GM23248 (cell line): ENCODE measurements around the gene HMGB1. TPM values are rescaled to one million over a fixed set of nuclear protein-coding genes. Genes with fewer than 3 reads are reported as not detected.
"Not testable (repeated sequence)": the region's sequence is repeated elsewhere in the genome, so short reads cannot be mapped to it uniquely, and the experiment has no call there.

Source experiments
- DNase-seq: peaks from one replicate; pipeline ENCODE4 v3.0.0-alpha.2; 2015
- H2AFZ ChIP-seq: fragments of 200-600 bp; sonication (generic); 2 replicates; pipeline ENCODE4 v1.6.1; 2016; ENCODE audit warnings: antibody characterized with exemption
- H3F3A ChIP-seq: fragments of 200-600 bp; sonication (generic); 2 replicates; pipeline ENCODE4 v1.6.1; 2016; ENCODE audit warnings: mild to moderate bottlenecking, antibody characterized with exemption, mixed run types; ENCODE audit not compliant: insufficient read depth
- H3K27ac ChIP-seq: fragments of 200-600 bp; sonication (generic); 2 replicates; pipeline ENCODE4 v1.5.1; 2016; ENCODE audit warnings: mild to moderate bottlenecking
- H3K27me3 ChIP-seq: fragments of 200-600 bp; sonication (generic); replicated peaks from 2 replicates; pipeline ENCODE4 v1.6.1; 2016; ENCODE audit warnings: mild to moderate bottlenecking; ENCODE audit not compliant: insufficient read depth
- H3K36me3 ChIP-seq: fragments of 200-600 bp; sonication (generic); 2 replicates; pipeline ENCODE4 v1.6.1; 2016; ENCODE audit warnings: low read depth, mild to moderate bottlenecking
- H3K4me1 ChIP-seq: fragments of 200-600 bp; sonication (generic); 2 replicates; pipeline ENCODE4 v1.6.1; 2016; ENCODE audit warnings: mild to moderate bottlenecking; ENCODE audit not compliant: insufficient read depth
- H3K4me2 ChIP-seq: fragments of 200-600 bp; sonication (generic); one replicate; pipeline ENCODE4 v1.6.1; 2016; ENCODE audit warnings: mild to moderate bottlenecking; ENCODE audit not compliant: unreplicated experiment
- H3K4me3 ChIP-seq: fragments of 200-600 bp; sonication (generic); 2 replicates; pipeline ENCODE4 v1.5.1; 2016; ENCODE audit warnings: mild to moderate bottlenecking
- H3K79me2 ChIP-seq: fragments of 200-600 bp; sonication (generic); 2 replicates; pipeline ENCODE4 v1.6.1; 2016; ENCODE audit warnings: mild to moderate bottlenecking; ENCODE audit not compliant: insufficient read depth
- H3K9ac ChIP-seq: fragments of 200-600 bp; sonication (generic); 2 replicates; pipeline ENCODE4 v1.6.1; 2016; ENCODE audit warnings: mild to moderate bottlenecking
- H3K9me2 ChIP-seq: fragments of 200-600 bp; sonication (generic); 2 replicates; pipeline ENCODE4 v1.6.1; 2016; ENCODE audit warnings: mixed run types, mild to moderate bottlenecking, moderate library complexity; ENCODE audit not compliant: insufficient read depth
- H3K9me3 ChIP-seq: fragments of 200-600 bp; sonication (generic); one replicate; pipeline ENCODE4 v1.6.1; 2017; ENCODE audit warnings: low read depth
- H4K20me1 ChIP-seq: fragments of 200-600 bp; sonication (generic); 2 replicates; pipeline ENCODE4 v1.6.0; 2016; ENCODE audit not compliant: insufficient read depth
- EZH2 ChIP-seq: fragments of 200-600 bp; sonication (generic); IDR thresholded peaks from 2 replicates; pipeline ENCODE4 v1.6.1; 2018; ENCODE audit warnings: antibody characterized with exemption, mild to moderate bottlenecking; ENCODE audit not compliant: insufficient read depth, poor library complexity, severe bottlenecking
- EZH2phosphoT487 ChIP-seq: fragments of 200-600 bp; sonication (generic); IDR thresholded peaks from 2 replicates; pipeline ENCODE4 v1.6.1; 2018; ENCODE audit warnings: antibody characterized with exemption, moderate library complexity, mild to moderate bottlenecking, low read depth; ENCODE audit not compliant: insufficient read depth
- WGBS, 2 experiments: methylation state at CpG; one replicate each; pipeline ENCODE4 v1.1.6; 2015 to 2017; ENCODE audit warnings: low lambda C conversion rate in 2 of 2, low coverage in 1 of 2; ENCODE audit errors: missing lambda C conversion rate in 2 of 2; 5-methylcytosine and 5-hydroxymethylcytosine counted together
- in situ Hi-C: fragments of 300-500 bp; cut with MboI; formaldehyde crosslinking; loops from 2 replicates; pipeline ENCODE4 v1.15.0; 2020
- polyA plus RNA-seq: library from polyadenylated mRNA; unstranded; fragments of >200 nt; fragmentation: Nextera tagmentation; extraction: Ambion mirVana; gene quantifications from 2 replicates; pipeline ENCODE4 v1.2.1, GENCODE V29; 2016
- total RNA-seq: library from RNA; depleted of rRNA; stranded (reverse); fragments of >200 nt; shearing (Covaris generic); gene quantifications from 2 replicates; pipeline ENCODE4 v1.2.3, GENCODE V29; 2014

HMGB1 gene
- total and polyA plus RNA-seq, 2 experiments from 2014 or later, result 233 to 430 TPM

DNA sequence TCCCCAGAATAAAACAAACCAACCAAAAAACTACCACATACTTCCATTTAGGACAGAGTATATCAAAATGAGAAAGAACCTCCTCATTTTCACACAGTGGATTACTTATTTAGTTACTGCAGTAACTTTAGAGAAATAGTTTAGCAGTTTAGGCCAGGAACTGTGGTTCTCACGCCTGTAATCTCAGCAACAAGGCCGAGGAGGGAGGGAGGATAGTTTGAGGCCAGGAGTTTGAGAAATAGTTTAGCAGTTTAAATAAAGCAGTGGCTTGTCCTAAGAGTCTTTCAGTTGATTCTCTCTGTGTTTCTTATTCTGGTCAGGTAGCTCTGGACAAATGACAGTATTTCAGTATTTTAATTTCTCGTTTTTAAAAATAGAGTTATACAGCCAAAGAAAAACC is 9.4 kb downstream of the HMGB1 start:
- H3K4me2 ChIP-seq, result no peak overlapping the region
- H3K9ac ChIP-seq, result no peak overlapping the region
- no peak overlapping the region for H3K27ac ChIP-seq
- H3K4me1 ChIP-seq, result peaks cover under 1% of the 10 kb centered on the region
- no peaks in the 10 kb centered on the region for H4K20me1 ChIP-seq
- H3F3A ChIP-seq, result peaks cover 33% of the 10 kb centered on the region
- H3K9me2 ChIP-seq, result no peaks in the 10 kb centered on the region
- H3K4me3 ChIP-seq, result no peak overlapping the region
- no peaks in the 10 kb centered on the region for H3K27me3 ChIP-seq
- 21% methylated on average over 3 of the region's 3 CpGs for WGBS, 2 experiments
- in situ Hi-C loops, result no loop called here
- H3K79me2 ChIP-seq, result peaks cover 1% of the 10 kb centered on the region
- TF ChIP-seq EZH2phosphoT487 (no peak), EZH2 (no peak)
- peak overlapping the region; percentile 31; the same call in 1 of the 2 replicates for H2AFZ ChIP-seq
- no peaks in the 10 kb centered on the region for H3K9me3 ChIP-seq
- peaks cover 14% of the 10 kb centered on the region for H3K36me3 ChIP-seq
- peak; percentile 29 for DNase-seq

DNA sequence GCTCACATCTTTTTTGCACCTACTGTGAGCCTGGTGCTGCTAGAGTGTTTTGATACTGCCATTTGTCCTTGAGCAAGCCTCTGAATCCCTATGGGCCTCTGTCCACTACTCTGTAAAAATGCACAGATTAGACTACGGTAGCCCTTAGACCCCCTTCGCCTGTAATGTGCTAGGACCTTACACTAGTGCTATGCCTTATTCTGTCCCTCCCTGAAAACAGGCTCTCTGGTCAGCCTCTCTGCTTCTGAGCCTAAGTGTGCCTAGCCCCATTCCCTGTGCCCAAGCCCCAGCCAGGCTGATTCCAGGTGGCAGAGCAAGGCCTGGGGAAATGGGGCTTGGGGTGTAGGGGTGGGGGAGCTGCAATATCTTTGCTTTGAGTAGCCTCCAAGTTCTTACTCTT is 10.7 kb downstream of the HMGB1 start:
- Histone ChIP-seq H3K9me2 (no peaks in the 10 kb centered on the region), H3K79me2 (no peaks in the 10 kb centered on the region), H2AFZ (no peak overlapping the region), H3K4me1 (no peaks in the 10 kb centered on the region), H3K36me3 (peaks cover 14% of the 10 kb centered on the region), H3K9me3 (no peaks in the 10 kb centered on the region), H3K9ac (no peak overlapping the region), H3K27me3 (no peaks in the 10 kb centered on the region), H4K20me1 (no peaks in the 10 kb centered on the region), H3K27ac (no peak overlapping the region), H3F3A (peaks cover 32% of the 10 kb centered on the region), H3K4me2 (no peak overlapping the region), H3K4me3 (no peak overlapping the region)
- in situ Hi-C loops, result no loop called here
- 100% methylated on average over 2 of the region's 2 CpGs for WGBS, 2 experiments
- no peak for DNase-seq
- TF ChIP-seq EZH2, result no peak
- no peak for TF ChIP-seq EZH2phosphoT487

- Histone ChIP-seq H3K79me2 (no peaks in the 10 kb centered on the region), H3K36me3 (0 out of 2 replicates have a peak, but pooled peaks cover under 1% of the 10 kb centered on the region), H3K27me3 (no peaks in the 10 kb centered on the region), H3K9me3 (no peaks in the 10 kb centered on the region), H3K4me2 (no peak overlapping the region), H3K4me3 (no peak overlapping the region), H3K9ac (no peak overlapping the region), H3F3A (peaks cover 19% of the 10 kb centered on the region), H3K4me1 (no peaks in the 10 kb centered on the region), H2AFZ (no peak overlapping the region), H4K20me1 (no peaks in the 10 kb centered on the region), H3K9me2 (no peaks in the 10 kb centered on the region), H3K27ac (no peak overlapping the region)
- WGBS, 2 experiments, result 73% methylated on average over 4 of the region's 4 CpGs
- peak; percentile 30 for DNase-seq
- TF ChIP-seq EZH2phosphoT487 (no peak), EZH2 (no peak)
- in situ Hi-C loops, result no loop called here
These were observed 12.0 kb downstream of the HMGB1 start for GRCh38 chr13:30453727-30454126.

DNA sequence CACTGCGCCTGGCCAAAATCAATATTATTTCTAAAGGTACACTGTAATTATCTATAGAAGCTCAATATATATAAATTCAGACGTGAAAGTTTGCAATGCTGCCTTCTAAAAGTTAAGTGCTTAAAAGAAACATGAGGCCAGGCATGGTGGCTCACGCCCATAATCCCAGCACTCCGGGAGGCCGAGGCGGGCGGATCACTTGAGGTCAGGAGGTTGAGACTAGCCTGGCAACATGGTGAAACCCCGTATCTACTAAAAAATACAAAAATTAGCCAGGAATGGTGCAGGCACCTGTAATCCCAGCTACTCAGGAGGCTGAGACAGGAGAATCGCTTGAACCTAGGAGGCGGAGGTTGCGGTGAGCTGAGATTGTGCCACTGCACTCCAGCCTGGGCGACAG is 14.3 kb downstream of the HMGB1 start:
- in situ Hi-C loops, DNase-seq: not testable (repeated sequence)
- WGBS, 2 experiments, result 90 to 94% methylated on average over 12 of the region's 12 CpGs

DNA sequence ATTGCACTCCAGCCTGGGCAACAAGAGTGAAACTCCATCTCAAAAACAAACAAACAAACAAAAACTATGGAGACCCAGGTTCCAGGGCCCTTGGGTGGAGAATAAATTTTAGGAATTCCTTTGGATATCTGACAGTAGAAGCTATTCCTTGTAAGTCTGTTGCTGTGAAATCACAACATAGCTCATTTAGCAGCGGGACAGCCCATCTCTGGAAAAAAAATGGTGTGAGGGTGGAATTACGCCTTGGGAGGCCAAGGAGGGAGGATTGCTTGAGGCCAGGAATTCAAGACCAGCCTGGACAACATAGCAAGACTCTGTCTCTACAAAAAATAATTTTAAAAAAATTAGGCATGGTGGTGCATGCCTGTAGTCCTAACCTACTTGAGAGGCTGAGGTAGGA is 15.7 kb downstream of the HMGB1 start:
- 94 to 100% methylated on average over 2 of the region's 2 CpGs for WGBS, 2 experiments
- no peak overlapping the region for H2AFZ ChIP-seq
- H3F3A ChIP-seq, result no peaks in the 10 kb centered on the region
- H4K20me1 ChIP-seq, result no peaks in the 10 kb centered on the region
- no peak overlapping the region for H3K4me2 ChIP-seq
- no peak overlapping the region for H3K4me3 ChIP-seq
- H3K27ac ChIP-seq, result no peak overlapping the region
- in situ Hi-C loops, result no loop called here
- no peaks in the 10 kb centered on the region for H3K27me3 ChIP-seq
- H3K4me1 ChIP-seq, result no peaks in the 10 kb centered on the region
- H3K9ac ChIP-seq, result no peak overlapping the region
- H3K9me2 ChIP-seq, result no peaks in the 10 kb centered on the region
- no peaks in the 10 kb centered on the region for H3K79me2 ChIP-seq
- no peaks in the 10 kb centered on the region for H3K9me3 ChIP-seq
- TF ChIP-seq EZH2phosphoT487 (no peak), EZH2 (no peak)
- DNase-seq, result no peak
- H3K36me3 ChIP-seq, result no peaks in the 10 kb centered on the region

More for the DNA sequence above, 14.3 kb downstream of the HMGB1 start:
- not testable (repeated sequence) for H3F3A ChIP-seq, H3K36me3 ChIP-seq, H4K20me1 ChIP-seq, H2AFZ ChIP-seq, H3K79me2 ChIP-seq, H3K4me3 ChIP-seq, H3K27ac ChIP-seq, H3K9ac ChIP-seq, H3K9me2 ChIP-seq, H3K4me2 ChIP-seq, H3K27me3 ChIP-seq, H3K9me3 ChIP-seq, H3K4me1 ChIP-seq
